GM18873 (cell line): Measurements from ENCODE around the gene GNB1L.

Source experiments
- ATAC-seq: cut with Tn5 transposase; IDR thresholded peaks from one replicate; pipeline ENCODE4 v1.9.1; 2021; ENCODE audit warnings: mild to moderate bottlenecking, moderate library complexity, moderate number of reproducible peaks; ENCODE audit not compliant: unreplicated experiment, low FRiP score

Gene GNB1L

GRCh38 chr22:19755722-19756287, 98.9 kb downstream of the GNB1L start:
- no peak for ATAC-seq

- no peak for ATAC-seq
Observed at GRCh38 chr22:19755145-19755710, 99.4 kb downstream of the GNB1L start.

- ATAC-seq, result no peak
Observed at GRCh38 chr22:19754701-19755144, 100.0 kb downstream of the GNB1L start.

GRCh38 chr22:19753996-19754700, 100.5 kb downstream of the GNB1L start:
- no peak for ATAC-seq

GRCh38 chr22:19753090-19753842, 101.4 kb downstream of the GNB1L start:
- ATAC-seq, result no peak

GRCh38 chr22:19751497-19752245, 103.0 kb downstream of the GNB1L start:
- ATAC-seq, result no peak

GRCh38 chr22:19750507-19751490, 103.9 kb downstream of the GNB1L start:
- no peak for ATAC-seq

GRCh38 chr22:19749876-19750275, 104.8 kb downstream of the GNB1L start:
- no peak for ATAC-seq

GRCh38 chr22:19748991-19749664, 105.5 kb downstream of the GNB1L start:
- no peak for ATAC-seq

GRCh38 chr22:19748139-19748538, 106.5 kb downstream of the GNB1L start:
- ATAC-seq, result no peak

- no peak for ATAC-seq
Observed at GRCh38 chr22:19747551-19747950, 107.1 kb downstream of the GNB1L start.

- ATAC-seq, result no peak
Observed at GRCh38 chr22:19746726-19747125, 107.9 kb downstream of the GNB1L start.

- no peak for ATAC-seq
Observed at GRCh38 chr22:19745155-19746101, 109.2 kb downstream of the GNB1L start.

- no peak for ATAC-seq
Observed at GRCh38 chr22:19744350-19745006, 110.2 kb downstream of the GNB1L start.

GRCh38 chr22:19743651-19744050, 111.0 kb downstream of the GNB1L start:
- ATAC-seq, result no peak

- ATAC-seq, result no peak
Observed at GRCh38 chr22:19743081-19743480, 111.6 kb downstream of the GNB1L start.
